ENCODE results near the gene SDHA.
"Not testable (repeated sequence)": the region's sequence is repeated elsewhere in the genome, so short reads cannot be mapped to it uniquely, and the experiment has no call there.

Gene SDHA

DNA sequence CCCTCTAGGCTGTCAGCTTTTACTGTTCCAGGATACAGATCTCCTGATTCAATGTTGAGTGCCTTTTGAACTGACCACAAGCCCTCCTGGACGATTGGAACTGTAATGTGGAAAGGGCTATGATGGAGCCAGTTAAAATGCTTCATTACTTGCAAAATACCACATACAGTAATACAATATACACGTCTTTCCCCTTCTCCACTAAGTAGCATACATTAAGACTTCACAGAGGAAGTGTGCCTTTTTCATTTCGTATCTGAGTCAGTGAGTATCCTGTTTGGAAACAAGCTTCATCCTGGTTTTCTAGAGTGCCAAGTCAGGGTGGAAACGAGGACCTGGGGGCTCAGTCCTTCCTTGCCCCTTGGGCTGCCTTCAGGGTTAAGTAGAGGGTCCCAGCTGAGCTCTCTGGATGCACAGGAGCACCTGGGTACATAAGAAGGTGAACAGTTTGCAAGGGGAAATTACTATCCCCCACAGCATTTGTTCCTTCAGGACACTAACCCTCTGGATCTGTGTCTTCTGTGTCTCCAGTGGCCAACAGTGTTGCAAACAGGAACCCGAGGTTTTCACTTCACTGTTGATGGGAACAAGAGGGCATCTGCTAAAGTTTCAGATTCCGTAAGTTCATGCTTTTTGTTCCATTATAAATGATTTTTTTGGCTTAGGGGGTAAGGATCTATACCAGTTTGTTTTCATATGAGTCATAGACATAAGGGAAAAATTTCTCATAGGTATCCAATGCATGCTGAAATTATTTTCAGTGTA lies 5.0 kb downstream of the SDHA start:
- not testable (repeated sequence) for DNase-seq (ENCODE audit: low read depth in 2 of 2)

DNA sequence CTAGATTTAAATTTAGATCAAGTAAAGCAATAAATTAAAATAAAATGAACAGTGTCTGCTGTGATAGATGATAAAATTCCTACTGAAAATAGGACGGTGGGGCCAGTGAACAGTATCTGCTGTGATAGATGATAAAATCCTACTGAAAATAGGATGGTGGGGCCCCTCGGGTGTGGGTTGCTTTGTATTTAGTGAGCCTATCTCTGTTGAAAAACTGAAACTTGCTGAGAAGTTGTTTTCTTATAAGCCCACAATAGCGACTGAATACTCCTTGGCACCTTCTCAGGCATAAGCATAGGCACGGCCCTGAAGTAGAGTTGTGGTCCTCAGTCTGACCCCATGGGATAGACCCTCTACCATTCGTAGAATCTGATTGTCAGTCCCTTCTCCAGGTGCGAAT lies 5.7 kb downstream of the SDHA start:
- no peak for DNase-seq (ENCODE audit: low read depth in 2 of 2)

GRCh38 chr5:225334-225733 lies 7.2 kb downstream of the SDHA start:
- DNase-seq (ENCODE audit: low read depth in 2 of 2): no peak

GRCh38 chr5:227375-227774 lies 9.3 kb downstream of the SDHA start:
- not testable (repeated sequence) for DNase-seq (ENCODE audit: low read depth in 2 of 2)

DNA sequence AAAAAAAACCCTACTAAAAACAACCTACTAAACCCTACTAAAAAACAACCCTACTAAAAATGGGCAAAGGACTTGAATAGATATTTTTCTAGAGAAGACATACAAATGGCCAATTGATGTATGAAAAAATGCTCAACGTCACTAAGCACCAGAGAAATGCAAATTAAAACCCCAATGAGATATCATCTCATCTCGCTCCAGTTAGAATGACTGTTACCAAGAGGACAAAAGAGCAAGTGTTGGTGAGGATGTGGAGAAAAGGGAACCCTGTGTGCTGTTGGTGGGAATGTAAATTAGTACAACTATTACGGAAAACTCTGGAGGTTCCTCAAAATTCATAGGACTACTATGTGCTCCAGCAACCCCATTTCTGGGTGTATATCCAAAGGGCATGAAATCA lies 10.8 kb downstream of the SDHA start:
- DNase-seq (ENCODE audit: low read depth in 2 of 2): no peak

DNA sequence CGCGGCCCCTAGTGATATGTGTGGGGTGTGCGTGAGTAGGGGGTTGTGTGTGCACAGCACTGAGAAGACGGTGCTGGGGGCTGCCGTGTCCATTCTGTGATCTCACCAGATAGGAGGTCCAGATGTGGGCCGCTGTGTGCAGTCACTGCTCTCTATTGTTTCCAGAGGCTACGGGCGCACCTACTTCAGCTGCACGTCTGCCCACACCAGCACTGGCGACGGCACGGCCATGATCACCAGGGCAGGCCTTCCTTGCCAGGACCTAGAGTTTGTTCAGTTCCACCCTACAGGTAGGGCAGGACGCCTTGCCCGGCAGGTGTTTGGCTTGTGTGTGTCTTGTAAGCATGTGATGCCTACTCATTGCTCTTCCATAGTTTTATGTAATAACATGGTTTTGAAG lies 12.6 kb downstream of the SDHA start:
- no peak for DNase-seq (ENCODE audit: low read depth in 2 of 2)

DNA sequence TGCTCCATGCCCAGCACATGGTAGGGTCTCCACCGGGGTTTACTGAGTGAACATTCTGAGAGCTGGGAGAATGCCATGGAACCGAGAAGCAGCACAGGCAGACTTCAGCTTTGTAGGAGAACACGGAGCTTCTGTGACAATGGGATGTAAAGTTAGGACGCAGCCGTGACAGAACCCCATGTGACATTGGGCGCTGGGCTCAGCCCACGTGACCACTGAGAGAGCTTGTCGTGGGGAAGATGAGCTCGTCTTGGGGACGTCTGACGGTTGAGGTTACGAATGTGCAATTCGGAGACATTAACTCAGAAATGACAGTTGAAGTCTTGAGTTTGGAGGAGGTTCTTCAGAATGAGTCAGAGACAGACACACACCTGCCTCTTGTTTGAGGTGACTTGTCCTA lies 13.5 kb downstream of the SDHA start:
- no peak for DNase-seq (ENCODE audit: low read depth in 2 of 2)

DNA sequence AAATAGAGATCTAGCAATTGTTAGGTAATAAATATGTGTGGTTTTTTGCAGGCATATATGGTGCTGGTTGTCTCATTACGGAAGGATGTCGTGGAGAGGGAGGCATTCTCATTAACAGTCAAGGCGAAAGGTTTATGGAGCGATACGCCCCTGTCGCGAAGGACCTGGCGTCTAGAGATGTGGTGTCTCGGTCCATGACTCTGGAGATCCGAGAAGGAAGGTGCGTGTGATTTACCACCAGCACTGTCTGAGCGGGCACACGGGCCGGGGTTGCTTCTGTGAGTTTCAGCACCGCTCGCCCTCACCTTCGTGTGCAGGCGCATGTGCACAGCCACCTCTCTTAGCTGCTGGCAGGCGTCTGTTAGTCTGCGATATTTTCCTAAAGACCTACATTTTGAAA lies 15.3 kb downstream of the SDHA start:
- DNase-seq (ENCODE audit: low read depth in 2 of 2): not testable (repeated sequence)

DNA sequence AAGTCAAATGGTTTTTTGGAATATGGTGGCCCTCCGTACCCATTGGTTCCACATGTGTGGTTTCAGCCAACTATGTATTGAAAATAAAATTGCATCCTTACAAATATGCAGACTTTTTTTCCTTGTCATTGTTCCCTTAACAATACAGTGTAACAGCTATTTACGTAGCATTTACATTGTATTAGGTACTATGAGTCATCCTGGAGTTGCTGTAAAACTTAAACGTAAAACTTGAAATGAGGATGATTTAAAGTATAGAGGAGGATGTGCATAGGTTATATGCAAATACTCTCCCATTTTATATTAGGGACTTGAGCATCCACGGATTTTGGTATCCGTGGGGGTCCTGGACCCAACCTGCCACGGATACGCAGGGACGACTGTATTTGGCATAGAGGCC lies 16.3 kb downstream of the SDHA start:
- no peak for DNase-seq (ENCODE audit: low read depth in 2 of 2)

DNA sequence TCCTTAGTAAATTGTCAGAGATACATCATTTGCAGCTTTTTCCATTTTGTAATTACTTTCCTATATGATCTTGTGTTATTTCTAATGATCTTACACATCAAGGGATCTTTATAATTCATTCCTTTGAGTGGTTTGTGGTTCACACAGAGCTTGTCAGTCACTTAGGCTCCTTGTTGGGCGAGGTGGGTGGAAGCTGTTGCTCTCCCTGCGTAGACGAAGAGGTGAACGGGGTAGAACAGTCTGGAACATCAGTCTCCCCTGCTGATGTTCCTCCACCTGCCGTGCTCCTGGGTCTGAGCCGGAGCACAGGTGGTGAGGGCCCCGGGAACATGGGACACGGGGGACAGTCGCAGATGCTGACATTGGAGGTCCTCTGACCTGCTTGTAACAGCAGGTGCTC lies 17.4 kb downstream of the SDHA start:
- DNase-seq (ENCODE audit: low read depth in 2 of 2): not testable (repeated sequence)

DNA sequence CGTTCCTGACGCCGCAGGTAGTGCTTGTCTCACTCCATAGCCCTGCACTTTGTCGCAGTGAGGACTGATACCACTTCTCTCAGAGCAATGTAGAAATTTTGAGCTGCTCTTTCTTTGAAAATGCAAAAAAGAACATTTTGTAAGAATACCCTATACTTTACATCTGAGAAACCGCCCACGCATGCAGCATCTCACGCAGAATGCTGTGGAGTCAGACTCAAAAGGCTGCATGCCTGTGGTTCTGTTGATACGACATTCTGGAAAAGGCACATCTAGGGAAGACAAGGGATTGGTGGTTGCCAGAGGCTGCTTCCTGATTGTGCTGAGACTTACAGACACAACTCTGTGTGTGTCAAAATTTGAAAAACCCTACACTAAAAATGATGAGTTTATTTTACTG lies 19.8 kb downstream of the SDHA start:
- not testable (repeated sequence) for DNase-seq (ENCODE audit: low read depth in 2 of 2)

GRCh38 chr5:240550-240949 lies 22.4 kb downstream of the SDHA start:
- not testable (repeated sequence) for DNase-seq (ENCODE audit: low read depth in 2 of 2)

GRCh38 chr5:241045-241669 lies 23.0 kb downstream of the SDHA start:
- DNase-seq (ENCODE audit: low read depth in 2 of 2): not testable (repeated sequence)

DNA sequence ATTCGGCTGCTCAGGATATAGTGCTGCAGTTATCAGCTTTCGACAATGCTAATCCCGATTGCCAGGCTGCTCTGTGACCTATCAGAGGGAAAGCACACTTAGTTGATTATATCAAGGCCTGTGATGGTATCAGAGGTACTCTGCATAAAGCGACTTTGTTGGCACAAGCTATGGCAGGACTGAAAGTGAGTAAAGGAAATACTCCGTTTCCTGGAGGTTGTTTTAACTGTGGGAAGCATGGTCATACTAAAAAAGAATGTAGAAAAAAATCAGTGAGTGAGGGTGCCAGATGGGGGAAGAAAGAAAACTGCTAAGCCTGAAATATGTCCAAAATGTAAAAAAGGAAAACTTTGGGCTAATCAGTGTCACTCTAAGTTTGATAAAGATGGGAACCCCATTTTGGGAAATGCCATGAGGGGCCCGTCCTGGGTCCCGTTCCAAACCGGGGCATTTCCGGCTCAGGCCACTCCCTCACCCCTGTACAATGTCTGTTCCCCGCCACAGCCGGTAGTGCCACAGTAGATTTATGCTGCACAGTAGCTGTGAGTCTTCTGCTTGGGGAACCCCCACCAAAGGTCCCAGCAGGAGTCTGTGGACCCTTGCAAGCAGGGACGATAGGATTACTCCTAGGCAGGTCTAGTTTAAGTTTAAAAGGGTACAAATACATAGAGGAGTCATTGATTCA lies 25.7 kb downstream of the SDHA start:
- not testable (repeated sequence) for DNase-seq (ENCODE audit: low read depth in 2 of 2)

GRCh38 chr5:245717-246116 lies 27.6 kb downstream of the SDHA start:
- not testable (repeated sequence) for DNase-seq (ENCODE audit: low read depth in 2 of 2)

DNA sequence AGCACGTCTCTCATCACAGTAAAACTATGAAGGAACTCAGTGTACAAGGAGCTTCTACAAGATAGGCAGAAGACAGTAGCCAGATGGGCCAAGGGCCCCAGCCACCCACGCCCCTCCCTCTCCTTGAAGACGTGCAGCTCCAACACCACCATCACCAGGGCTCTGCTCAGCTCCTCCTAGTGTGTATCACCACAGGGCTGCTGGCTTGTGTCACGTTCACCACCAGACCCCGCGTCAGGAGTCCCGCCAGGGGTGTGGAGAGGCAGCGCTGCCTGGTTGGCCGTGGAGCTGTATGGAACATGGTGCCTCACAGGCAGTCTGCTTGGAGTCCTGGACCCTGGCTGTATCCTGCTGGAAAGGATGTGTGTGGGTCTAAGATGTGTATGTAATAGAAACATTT lies 32.3 kb downstream of the SDHA start:
- not testable (repeated sequence) for DNase-seq (ENCODE audit: low read depth in 2 of 2)

DNA sequence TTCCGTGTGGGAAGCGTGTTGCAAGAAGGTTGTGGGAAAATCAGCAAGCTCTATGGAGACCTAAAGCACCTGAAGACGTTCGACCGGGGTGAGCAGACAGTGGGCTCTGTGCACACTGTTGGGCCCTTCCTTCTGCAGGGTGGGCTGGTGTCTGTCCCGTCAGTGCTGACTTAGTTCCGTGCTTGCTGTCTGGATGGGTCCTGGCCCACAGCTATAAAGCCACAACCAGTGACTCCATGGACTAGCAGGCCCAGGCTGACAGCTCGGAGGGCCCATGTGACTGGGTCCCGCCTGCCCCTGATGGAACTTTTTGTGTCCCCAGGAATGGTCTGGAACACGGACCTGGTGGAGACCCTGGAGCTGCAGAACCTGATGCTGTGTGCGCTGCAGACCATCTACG lies 32.9 kb downstream of the SDHA start:
- DNase-seq (ENCODE audit: low read depth in 2 of 2): not testable (repeated sequence)

DNA sequence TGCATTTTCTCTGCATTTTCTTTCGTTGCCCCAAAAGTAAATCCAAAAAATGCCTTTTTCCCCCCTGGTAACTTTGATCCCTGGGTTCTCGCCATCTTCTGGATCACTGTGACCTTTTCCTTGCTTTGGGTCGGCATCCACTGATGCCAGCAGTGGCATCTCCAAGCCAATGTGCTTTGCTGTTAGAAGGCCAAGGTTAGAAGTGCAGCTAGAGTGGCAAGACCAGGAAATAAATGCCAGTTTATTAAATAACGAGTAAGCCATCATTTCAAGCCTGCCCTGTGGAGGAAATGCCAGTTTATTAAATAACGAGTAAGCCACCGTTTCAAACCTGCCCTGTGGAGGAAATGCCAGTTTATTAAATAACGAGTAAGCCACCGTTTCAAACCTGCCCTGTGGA lies 33.4 kb downstream of the SDHA start:
- not testable (repeated sequence) for DNase-seq (ENCODE audit: low read depth in 2 of 2)

DNA sequence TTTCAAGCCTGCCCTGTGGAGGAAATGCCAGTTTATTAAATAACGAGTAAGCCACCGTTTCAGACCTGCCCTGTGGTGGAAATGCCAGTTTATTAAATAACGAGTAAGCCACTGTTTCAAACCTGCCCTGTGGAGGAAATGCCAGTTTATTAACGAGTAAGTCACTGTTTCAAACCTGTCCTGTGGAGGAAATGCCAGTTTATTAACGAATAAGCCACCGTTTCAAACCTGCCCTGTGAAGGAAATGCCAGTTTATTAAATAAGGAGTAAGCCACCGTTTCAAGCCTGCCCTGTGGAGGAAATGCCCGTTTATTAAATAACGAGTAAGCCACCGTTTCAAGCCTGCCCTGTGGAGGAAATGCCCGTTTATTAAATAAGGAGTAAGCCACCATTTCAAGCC lies 33.9 kb downstream of the SDHA start:
- DNase-seq (ENCODE audit: low read depth in 2 of 2): not testable (repeated sequence)

GRCh38 chr5:252546-252945 lies 34.4 kb downstream of the SDHA start:
- no peak for DNase-seq (ENCODE audit: low read depth in 2 of 2)

GRCh38 chr5:254322-254721 lies 36.2 kb downstream of the SDHA start:
- DNase-seq (ENCODE audit: low read depth in 2 of 2): not testable (repeated sequence)

DNA sequence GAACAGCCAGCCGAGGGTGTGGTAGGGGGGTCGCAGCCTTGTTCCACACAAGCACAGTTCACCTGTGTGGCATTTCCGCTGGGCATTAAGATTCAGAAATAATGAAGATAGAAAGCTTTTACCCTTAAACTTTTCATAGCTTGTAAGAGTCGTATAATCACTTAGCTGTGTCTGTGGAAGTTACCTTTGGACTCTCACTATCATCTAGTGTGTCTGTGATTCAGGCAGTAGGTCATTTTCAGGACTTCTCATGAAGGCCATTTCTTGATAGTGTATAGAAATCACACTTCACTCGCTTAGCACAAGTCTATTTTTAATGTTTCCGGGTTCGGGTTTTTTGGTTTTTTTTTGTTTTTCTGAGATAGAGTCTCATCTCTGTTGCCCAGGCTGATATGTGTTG lies 37.0 kb downstream of the SDHA start:
- not testable (repeated sequence) for DNase-seq (ENCODE audit: low read depth in 2 of 2)

DNA sequence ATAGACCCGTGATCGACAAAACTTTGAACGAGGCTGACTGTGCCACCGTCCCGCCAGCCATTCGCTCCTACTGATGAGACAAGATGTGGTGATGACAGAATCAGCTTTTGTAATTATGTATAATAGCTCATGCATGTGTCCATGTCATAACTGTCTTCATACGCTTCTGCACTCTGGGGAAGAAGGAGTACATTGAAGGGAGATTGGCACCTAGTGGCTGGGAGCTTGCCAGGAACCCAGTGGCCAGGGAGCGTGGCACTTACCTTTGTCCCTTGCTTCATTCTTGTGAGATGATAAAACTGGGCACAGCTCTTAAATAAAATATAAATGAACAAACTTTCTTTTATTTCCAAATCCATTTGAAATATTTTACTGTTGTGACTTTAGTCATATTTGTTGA lies 38.2 kb downstream of the SDHA start:
- not testable (repeated sequence) for DNase-seq (ENCODE audit: low read depth in 2 of 2)

All from fibroblast of skin of left quadriceps (primary cell).